ENCODE measurements around the gene PRKCA.

The PRKCA gene

GRCh38 chr17:66675991-66676371, 373.6 kb downstream of the PRKCA start:
- H3K4me1 Mint-ChIP-seq (ENCODE audit: low read depth) = peaks cover 59% of the 10 kb centered on the region
- H3K27me3 Mint-ChIP-seq = no peaks in the 10 kb centered on the region
- H3K36me3 Mint-ChIP-seq = peaks cover 10% of the 10 kb centered on the region
- H3K9me3 Mint-ChIP-seq (ENCODE audit: low read depth) = no peaks in the 10 kb centered on the region
- no peak overlapping the region for H3K4me3 Mint-ChIP-seq
- no peak overlapping the region for H3K27ac Mint-ChIP-seq

DNA sequence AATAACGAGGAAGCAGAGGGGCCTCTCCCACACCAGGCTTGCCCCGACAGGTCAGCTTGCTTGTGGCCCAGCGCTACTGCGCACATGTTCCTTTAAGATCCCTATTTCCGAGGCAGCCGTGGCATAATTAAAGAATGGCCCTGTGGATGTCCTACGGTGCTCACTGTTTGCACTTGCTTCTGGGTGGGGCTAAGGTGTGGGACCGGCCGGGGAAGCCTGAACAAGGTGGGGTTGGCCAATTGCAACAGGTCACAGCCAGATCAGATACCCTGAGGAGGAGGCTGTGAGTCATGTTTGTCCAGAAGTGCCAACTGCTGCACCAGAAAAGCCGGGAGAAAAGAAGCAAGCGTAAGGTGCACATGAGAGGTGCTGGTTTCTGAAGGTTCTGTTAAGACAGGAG, 374.0 kb downstream of the PRKCA start:
- Mint-ChIP-seq H3K9me3 (ENCODE audit: low read depth) (no peaks in the 10 kb centered on the region), H3K4me3 (no peak overlapping the region), H3K27me3 (no peaks in the 10 kb centered on the region), H3K4me1 (ENCODE audit: low read depth) (peaks cover 59% of the 10 kb centered on the region), H3K27ac (no peak overlapping the region), H3K36me3 (peaks cover 10% of the 10 kb centered on the region)

- Mint-ChIP-seq H3K9me3 (ENCODE audit: low read depth) (no peaks in the 10 kb centered on the region), H3K4me1 (ENCODE audit: low read depth) (peaks cover 50% of the 10 kb centered on the region), H3K36me3 (peaks cover 10% of the 10 kb centered on the region), H3K4me3 (no peak overlapping the region), H3K27me3 (no peaks in the 10 kb centered on the region), H3K27ac (peak overlapping the region; percentile 42)
Observed at GRCh38 chr17:66677201-66677981, 375.0 kb downstream of the PRKCA start.

DNA sequence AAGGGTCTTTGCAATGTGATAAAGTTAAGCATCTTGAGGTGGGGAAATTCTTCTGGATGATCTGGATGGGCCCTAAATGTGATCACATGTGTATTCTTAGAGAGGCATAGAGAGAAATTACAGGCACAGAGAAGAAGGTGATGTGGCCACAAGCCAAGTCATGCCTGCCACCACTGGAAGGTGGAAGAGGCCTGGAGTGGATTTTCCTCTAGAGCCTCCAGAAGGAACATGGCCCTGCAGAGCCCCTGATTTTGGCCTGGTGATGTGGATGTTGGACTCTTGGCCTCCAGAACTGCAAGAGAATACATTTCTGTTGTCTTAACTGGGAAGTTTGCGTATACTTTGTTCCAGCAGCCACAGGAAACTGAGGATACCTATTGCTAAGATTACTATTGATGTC, 375.6 kb downstream of the PRKCA start:
- Mint-ChIP-seq H3K9me3 (ENCODE audit: low read depth) (no peaks in the 10 kb centered on the region), H3K27ac (peak overlapping the region; percentile 42), H3K4me1 (ENCODE audit: low read depth) (peaks cover 44% of the 10 kb centered on the region), H3K36me3 (peaks cover 10% of the 10 kb centered on the region), H3K27me3 (no peaks in the 10 kb centered on the region), H3K4me3 (no peak overlapping the region)

DNA sequence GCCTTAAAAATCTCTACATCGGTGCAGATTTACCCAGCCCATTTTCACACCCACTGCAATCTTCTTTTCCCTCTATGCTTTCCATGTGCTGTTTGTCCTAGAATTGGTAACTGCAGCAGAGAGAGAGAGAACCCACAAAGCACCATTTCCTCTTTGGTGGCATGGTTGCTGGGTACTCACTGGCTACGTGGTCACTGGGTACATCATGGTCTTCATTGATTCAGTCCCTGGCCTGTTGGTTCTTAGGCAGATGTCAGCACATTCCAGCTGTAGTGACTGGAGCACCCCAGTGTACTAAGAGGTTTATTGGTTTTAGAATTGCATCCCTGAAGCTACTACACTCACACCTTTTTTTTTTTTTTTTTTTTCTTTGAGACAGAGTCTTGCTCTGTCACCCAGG, 376.4 kb downstream of the PRKCA start:
- no peak overlapping the region for H3K27ac Mint-ChIP-seq

DNA sequence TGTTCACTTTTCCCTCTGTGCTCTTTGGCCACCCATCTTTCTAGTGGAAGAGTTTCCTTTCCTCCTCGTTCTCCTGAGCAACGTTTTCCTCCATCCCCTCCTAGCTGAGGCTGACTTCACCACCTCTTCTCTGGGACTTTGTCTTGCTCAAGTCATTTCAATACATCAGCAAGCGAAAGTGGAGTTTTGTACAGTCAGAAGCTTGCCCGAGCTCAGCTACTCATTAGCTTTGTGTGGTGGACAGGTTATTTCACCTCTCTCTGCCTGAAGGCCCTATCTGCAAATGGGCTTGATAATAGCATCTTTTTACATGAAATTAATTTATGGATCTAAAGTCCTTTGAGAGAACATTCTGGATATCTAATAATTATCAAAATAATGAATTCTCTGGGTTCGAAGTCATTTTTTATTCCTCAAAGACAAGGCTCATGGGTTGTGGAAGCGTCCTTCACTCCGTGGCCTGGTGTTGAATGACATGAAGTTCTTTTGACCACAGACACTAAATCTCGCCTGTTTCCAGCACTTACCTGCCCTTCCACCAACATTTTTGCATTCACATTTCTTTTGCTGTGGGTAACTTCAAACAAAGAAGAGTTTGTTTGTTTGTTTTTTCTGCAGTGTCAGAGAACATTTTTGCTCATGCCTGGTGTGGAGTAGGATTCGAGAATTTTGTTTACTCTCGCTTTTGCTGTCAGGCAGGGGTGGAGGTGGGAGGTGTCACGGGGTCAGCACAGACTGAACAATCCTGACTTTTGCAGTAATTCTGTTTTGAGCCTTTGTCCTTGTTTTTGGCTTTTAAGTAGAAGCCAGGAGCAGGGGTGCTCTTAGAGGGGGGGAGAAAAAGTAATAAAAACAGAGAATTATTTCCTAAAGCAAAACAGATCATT, 377.5 kb downstream of the PRKCA start:
- H3K9me3 Mint-ChIP-seq (ENCODE audit: low read depth) = no peaks in the 10 kb centered on the region
- H3K27ac Mint-ChIP-seq = no peak overlapping the region
- H3K4me3 Mint-ChIP-seq = no peak overlapping the region
- H3K27me3 Mint-ChIP-seq = no peaks in the 10 kb centered on the region
- H3K4me1 Mint-ChIP-seq (ENCODE audit: low read depth) = peaks cover 27% of the 10 kb centered on the region
- H3K36me3 Mint-ChIP-seq = peaks cover 8% of the 10 kb centered on the region

More for the DNA sequence above, 376.4 kb downstream of the PRKCA start:
- Mint-ChIP-seq H3K27me3 (no peaks in the 10 kb centered on the region), H3K36me3 (peaks cover 10% of the 10 kb centered on the region), H3K4me1 (ENCODE audit: low read depth) (peaks cover 37% of the 10 kb centered on the region), H3K9me3 (ENCODE audit: low read depth) (no peaks in the 10 kb centered on the region), H3K4me3 (no peak overlapping the region)

GRCh38 chr17:66682283-66682682, 379.9 kb downstream of the PRKCA start:
- Mint-ChIP-seq H3K9me3 (ENCODE audit: low read depth) (no peaks in the 10 kb centered on the region), H3K36me3 (peaks cover 9% of the 10 kb centered on the region), H3K4me1 (ENCODE audit: low read depth) (peaks cover 23% of the 10 kb centered on the region), H3K4me3 (no peak overlapping the region), H3K27me3 (no peaks in the 10 kb centered on the region), H3K27ac (no peak overlapping the region)

- Mint-ChIP-seq H3K9me3 (ENCODE audit: low read depth) (no peaks in the 10 kb centered on the region), H3K36me3 (peaks cover 6% of the 10 kb centered on the region), H3K27ac (no peak overlapping the region), H3K4me1 (ENCODE audit: low read depth) (peaks cover 10% of the 10 kb centered on the region), H3K4me3 (no peak overlapping the region), H3K27me3 (no peaks in the 10 kb centered on the region)
Observed at GRCh38 chr17:66684261-66684660, 381.8 kb downstream of the PRKCA start.

DNA sequence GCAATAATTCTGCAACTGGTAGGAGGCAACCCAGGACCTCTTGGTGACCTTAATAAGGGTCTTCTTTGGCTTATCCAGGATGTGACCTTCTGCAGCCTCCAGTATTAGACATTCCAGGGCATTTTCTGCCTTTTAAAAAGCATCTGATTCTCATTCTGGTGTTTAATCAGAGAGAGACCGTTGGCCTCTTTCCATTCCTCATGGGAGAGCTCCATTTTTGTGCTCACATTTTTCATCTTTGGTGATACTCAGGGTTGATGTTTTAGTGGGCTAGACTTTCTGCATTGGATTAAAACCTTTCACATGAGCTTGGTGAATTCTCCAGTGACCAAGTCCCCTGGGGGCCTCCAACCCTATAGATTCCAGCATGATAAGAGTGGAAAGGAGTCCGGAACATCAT, 382.3 kb downstream of the PRKCA start:
- H3K4me1 Mint-ChIP-seq (ENCODE audit: low read depth) = peaks cover 6% of the 10 kb centered on the region
- H3K4me3 Mint-ChIP-seq = no peak overlapping the region
- no peak overlapping the region for H3K27ac Mint-ChIP-seq

GRCh38 chr17:66686601-66687000, 384.2 kb downstream of the PRKCA start:
- peaks cover 3% of the 10 kb centered on the region for H3K4me1 Mint-ChIP-seq (ENCODE audit: low read depth)
- no peaks in the 10 kb centered on the region for H3K27me3 Mint-ChIP-seq
- no peak overlapping the region for H3K27ac Mint-ChIP-seq
- no peaks in the 10 kb centered on the region for H3K9me3 Mint-ChIP-seq (ENCODE audit: low read depth)
- peaks cover 17% of the 10 kb centered on the region for H3K36me3 Mint-ChIP-seq
- no peak overlapping the region for H3K4me3 Mint-ChIP-seq

More for the DNA sequence above, 382.3 kb downstream of the PRKCA start:
- Mint-ChIP-seq H3K36me3 (peaks cover 9% of the 10 kb centered on the region), H3K27me3 (no peaks in the 10 kb centered on the region), H3K9me3 (ENCODE audit: low read depth) (no peaks in the 10 kb centered on the region)

- H3K4me3 Mint-ChIP-seq = no peak overlapping the region
- H3K27me3 Mint-ChIP-seq = no peaks in the 10 kb centered on the region
- peaks cover 3% of the 10 kb centered on the region for H3K4me1 Mint-ChIP-seq (ENCODE audit: low read depth)
- no peak overlapping the region for H3K27ac Mint-ChIP-seq
- no peaks in the 10 kb centered on the region for H3K9me3 Mint-ChIP-seq (ENCODE audit: low read depth)
- peaks cover 26% of the 10 kb centered on the region for H3K36me3 Mint-ChIP-seq
Observed at GRCh38 chr17:66687570-66688284, 385.3 kb downstream of the PRKCA start.

DNA sequence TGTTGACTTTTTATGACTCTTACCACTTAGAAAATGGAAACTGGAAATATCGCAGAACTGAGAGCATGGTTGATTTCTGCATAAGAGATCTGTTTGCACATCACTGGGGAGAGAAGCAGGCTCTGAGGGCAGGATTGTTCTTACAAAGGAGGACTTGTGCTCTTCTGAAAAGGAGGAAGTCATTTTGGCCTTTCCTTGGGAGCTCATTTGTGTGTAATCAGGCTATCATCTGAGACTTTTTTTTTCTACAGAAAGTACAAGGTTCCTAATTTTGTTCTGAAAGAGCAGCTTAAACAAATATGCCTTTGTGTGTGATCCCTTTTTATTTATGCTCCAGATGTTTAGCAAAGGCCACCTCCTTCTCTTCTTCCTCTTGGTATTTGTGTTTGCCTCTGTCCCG, 386.8 kb downstream of the PRKCA start:
- H3K9me3 Mint-ChIP-seq (ENCODE audit: low read depth) = no peaks in the 10 kb centered on the region
- H3K4me3 Mint-ChIP-seq = no peak overlapping the region
- peaks cover 28% of the 10 kb centered on the region for H3K36me3 Mint-ChIP-seq
- H3K4me1 Mint-ChIP-seq (ENCODE audit: low read depth) = no peaks in the 10 kb centered on the region
- H3K27me3 Mint-ChIP-seq = no peaks in the 10 kb centered on the region
- H3K27ac Mint-ChIP-seq = no peak overlapping the region

DNA sequence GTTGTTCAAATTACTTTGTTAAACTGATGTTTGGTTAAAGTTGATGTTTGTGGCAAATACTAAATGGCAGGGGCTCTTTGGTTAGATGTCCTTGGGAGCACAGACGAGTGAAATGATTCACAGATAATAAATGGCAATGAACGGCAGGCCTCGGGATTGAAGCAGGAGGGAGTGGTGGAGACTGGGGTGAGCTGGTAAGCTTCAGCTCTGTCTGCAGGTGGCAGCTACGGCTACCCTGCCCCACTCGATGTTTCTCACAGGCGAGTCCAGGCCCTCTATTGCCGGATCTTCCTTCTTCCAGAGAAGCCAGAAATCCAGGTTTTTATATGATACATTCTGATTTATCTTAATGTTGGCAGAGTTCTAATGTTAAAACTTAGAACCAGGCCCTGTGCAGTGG, 387.8 kb downstream of the PRKCA start:
- peaks cover 33% of the 10 kb centered on the region for H3K36me3 Mint-ChIP-seq

DNA sequence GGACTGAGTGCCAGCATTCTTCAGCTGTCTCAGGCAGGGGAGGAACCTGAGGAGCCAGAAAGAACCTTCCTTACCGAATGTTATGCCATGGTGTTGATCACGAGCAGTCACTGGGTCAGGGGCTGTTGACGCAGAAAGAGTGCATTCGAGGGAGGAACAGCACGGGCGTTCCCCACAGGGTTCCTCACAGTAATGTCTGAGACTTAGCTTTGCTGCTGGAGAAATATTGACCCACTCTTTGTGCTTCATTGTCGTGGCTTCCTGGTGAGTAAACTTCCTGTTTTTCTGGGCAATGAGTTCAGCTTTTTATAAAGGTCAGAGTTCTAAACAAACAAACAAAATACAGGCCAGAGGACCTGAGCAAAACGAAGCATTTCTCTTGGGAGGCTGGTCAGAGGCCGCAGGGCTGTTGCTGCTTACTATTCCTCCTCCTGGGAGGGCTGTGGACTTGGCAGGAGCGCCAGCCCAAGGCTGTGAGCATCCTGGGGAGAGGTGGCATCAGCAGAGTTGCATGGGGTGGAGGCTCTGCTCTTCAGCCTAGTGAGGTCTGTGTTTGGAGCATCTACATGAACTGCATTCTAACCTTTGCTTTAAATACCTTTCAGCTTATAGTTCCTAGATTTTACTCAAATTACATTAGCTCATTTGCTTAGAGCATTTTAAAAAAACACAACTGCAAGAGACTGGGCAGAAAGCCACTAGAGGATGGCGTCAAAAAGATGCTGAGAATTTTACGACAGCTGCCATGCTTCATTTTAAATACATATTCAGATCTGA, 389.4 kb downstream of the PRKCA start:
- Mint-ChIP-seq H3K4me3 (no peak overlapping the region), H3K27ac (peak overlapping the region; percentile 29), H3K36me3 (peaks cover 45% of the 10 kb centered on the region), H3K9me3 (ENCODE audit: low read depth) (no peaks in the 10 kb centered on the region), H3K27me3 (no peaks in the 10 kb centered on the region), H3K4me1 (ENCODE audit: low read depth) (no peaks in the 10 kb centered on the region)

More for the DNA sequence above, 387.8 kb downstream of the PRKCA start:
- Mint-ChIP-seq H3K4me1 (ENCODE audit: low read depth) (no peaks in the 10 kb centered on the region), H3K27ac (no peak overlapping the region), H3K4me3 (no peak overlapping the region), H3K27me3 (no peaks in the 10 kb centered on the region), H3K9me3 (ENCODE audit: low read depth) (no peaks in the 10 kb centered on the region)
